Astrocyte of the cerebellum (primary cell): ENCODE data around the gene PANK2.

Experiments
- DNase-seq: peaks from one replicate; pipeline ENCODE4 v3.0.0-alpha.2; 2011; ENCODE audit warnings: low read depth
- H3K4me3 ChIP-seq: 2 replicates; pipeline ENCODE4 v1.5.1; 2011; ENCODE audit warnings: mild to moderate bottlenecking, low read depth, low read length, moderate library complexity
- CTCF ChIP-seq: IDR thresholded peaks from 2 replicates; pipeline ENCODE4 v1.5.1; 2012; ENCODE audit warnings: low read length, low read depth, moderate library complexity, mild to moderate bottlenecking; ENCODE audit errors: missing control alignments
- in situ Hi-C: cut with HindIII; loops from 2 replicates; pipeline ENCODE4 v1.10.0; 2017; ENCODE audit warnings: low sequenced_read_pairs

The PANK2 gene

GRCh38 chr20:3925113-3925695 is 36.0 kb downstream of the PANK2 start:
- in situ Hi-C loops: no loop called here
- no peak for TF ChIP-seq CTCF
- no peak overlapping the region for H3K4me3 ChIP-seq
- DNase-seq: no peak

GRCh38 chr20:3925899-3926638 is 36.9 kb downstream of the PANK2 start:
- H3K4me3 ChIP-seq: no peak overlapping the region
- no peak for DNase-seq
- TF ChIP-seq CTCF: no peak

GRCh38 chr20:3927486-3928291 is 38.5 kb downstream of the PANK2 start:
- in situ Hi-C loops: no loop called here

More at GRCh38 chr20:3925899-3926638, 36.9 kb downstream of the PANK2 start:
- in situ Hi-C loops: no loop called here

GRCh38 chr20:3929713-3930060 is 40.5 kb downstream of the PANK2 start:
- in situ Hi-C loops: no loop called here
- DNase-seq: no peak
- H3K4me3 ChIP-seq: no peak overlapping the region
- TF ChIP-seq CTCF: no peak

More at GRCh38 chr20:3927486-3928291, 38.5 kb downstream of the PANK2 start:
- H3K4me3 ChIP-seq: no peak overlapping the region
- TF ChIP-seq CTCF: no peak
- no peak for DNase-seq

- TF ChIP-seq CTCF: no peak
- H3K4me3 ChIP-seq: no peak overlapping the region
- in situ Hi-C loops: no loop called here
- DNase-seq: no peak
Observed at GRCh38 chr20:3930265-3931206, 41.3 kb downstream of the PANK2 start.

GRCh38 chr20:3931664-3932063 is 42.5 kb downstream of the PANK2 start:
- DNase-seq: no peak
- in situ Hi-C loops: no loop called here
- no peak for TF ChIP-seq CTCF
- H3K4me3 ChIP-seq: no peak overlapping the region
